ENCODE measurements around the gene MAP3K3. TPM values are rescaled to one million over a fixed set of nuclear protein-coding genes. Genes with fewer than 3 reads are reported as not detected.

MAP3K3 gene
- total and polyA plus RNA-seq, 9 of the 15 experiments (the other 6 are each of a cell fraction or from before 2014, with no cell fraction given), result 0.69 to 16.5 (median 12.1) TPM

- in situ Hi-C loops (cut with MboI) (no loop called here), intact Hi-C loops (cut with micrococcal nuclease) (no loop called here)
- Histone ChIP-seq H3K4me3 (no peak overlapping the region), H3K9me1 (ENCODE audit: control insufficient read depth, insufficient read depth, low read length) (no peaks in the 10 kb centered on the region), H2AFZ (ENCODE audit: low read depth, low read length) (no peak overlapping the region), H3K27me3 (ENCODE audit: control insufficient read depth in 2 of 2, insufficient read depth in 2 of 2, low read length in 2 of 2) (no peaks in the 10 kb centered on the region), H4K20me1 (replicated peaks; ENCODE audit: control insufficient read depth, insufficient read depth, low read length) (peaks cover 8% of the 10 kb centered on the region; the same call in 1 of the 2 replicates), H3K79me2 (ENCODE audit: control insufficient read depth, insufficient read depth, low read length) (no peaks in the 10 kb centered on the region), H3K9ac (ENCODE audit: insufficient read depth in 1 of 2, low read depth in 2 of 2, low read length in 2 of 2) (no peak overlapping the region), H3K9me3 (replicated peaks; ENCODE audit: control insufficient read depth, insufficient read depth, low read depth, low read length) (no peaks in the 10 kb centered on the region), H3K4me2 (ENCODE audit: insufficient read depth, low read length) (no peak overlapping the region), H3K36me3 (ENCODE audit: control insufficient read depth, insufficient read depth, low read length) (peaks cover 82% of the 10 kb centered on the region), H3K27ac (ENCODE audit: extremely low read depth, low read depth, low read length) (no peak overlapping the region), H3K4me1 (replicated peaks in 1 of 2; ENCODE audit: control insufficient read depth in 2 of 2, insufficient read depth in 2 of 2, low read length in 2 of 2) (no peaks in the 10 kb centered on the region)
- WGBS (ENCODE audit: insufficient coverage, low coverage, missing lambda C conversion rate), result 97% methylated on average over 11 of the region's 11 CpGs
- BruUV-seq (replicated peaks), result no TSS peak
- DNase-seq (ENCODE audit: extremely low read depth in 1 of 4, low spot score in 3 of 4), result no peak
- ChIA-PET POLR2A (interaction anchor here (1.0 kb wide), 1 partner anchor 37 kb away, joined by 4 read pairs; no protein-coding TSS in a partner anchor), CTCF (ENCODE audit: low intra/inter-chr PET ratio) (no interaction called here)
- no peak for ATAC-seq
- FAIRE-seq, result no peak
- TF ChIP-seq RCOR1 (IDR thresholded peaks at IDR 0.05; ENCODE audit: borderline replicate concordance in 1 of 2, low read depth in 2 of 2, low read length in 2 of 2) (no peak), EZH2 (IDR thresholded peaks at IDR 0.05; ENCODE audit: borderline replicate concordance, low read depth, low read length) (no peak), ZNF696 (CRISPR knock-in tag; conservative IDR thresholded peaks at IDR 0.05) (no peak), SMARCC2 (IDR thresholded peaks at IDR 0.05; ENCODE audit: low read depth) (no peak), PPARD (CRISPR knock-in tag; IDR thresholded peaks at IDR 0.05) (no peak), NKRF (IDR thresholded peaks at IDR 0.05; ENCODE audit: borderline replicate concordance) (no peak)
Measured at GRCh38 chr17:63588797-63589196, 33.4 kb upstream of the MAP3K3 start.
